Ishikawa (cell line): ENCODE data around the gene ZNF205.

ENCODE experiments used
- CEBPB ChIP-seq: IDR thresholded peaks from 2 replicates; pipeline ENCODE4 v1.6.1; 2012
- CREB1 ChIP-seq: IDR thresholded peaks from 2 replicates; pipeline ENCODE4 v1.6.1; 2012; ENCODE audit warnings: low read depth
- RAD21 ChIP-seq: IDR thresholded peaks from 2 replicates; pipeline ENCODE4 v1.6.1; 2012; ENCODE audit warnings: low read depth
- TAF1 ChIP-seq: IDR thresholded peaks from 2 replicates; pipeline ENCODE4 v1.6.1; 2012; ENCODE audit warnings: low read depth, mild to moderate bottlenecking
- TEAD4 ChIP-seq: IDR thresholded peaks from 2 replicates; pipeline ENCODE4 v1.6.1; 2012
- YY1 ChIP-seq: IDR thresholded peaks from 2 replicates; pipeline ENCODE4 v1.6.1; 2012; ENCODE audit warnings: low read depth
- TF ChIP-seq, protein P1 (sequence below): IDR thresholded peaks from 2 replicates; pipeline ENCODE4 v1.6.1; 2012; ENCODE audit warnings: low read depth, mild to moderate bottlenecking

- TF ChIP-seq TEAD4 = no peak
- no peak for TF ChIP-seq CEBPB
- no peak for TF ChIP-seq YY1
- no peak for TF ChIP-seq CREB1
- TF ChIP-seq RAD21 = no peak
- no peak for TF ChIP-seq TAF1
- TF ChIP-seq, protein P1, sequence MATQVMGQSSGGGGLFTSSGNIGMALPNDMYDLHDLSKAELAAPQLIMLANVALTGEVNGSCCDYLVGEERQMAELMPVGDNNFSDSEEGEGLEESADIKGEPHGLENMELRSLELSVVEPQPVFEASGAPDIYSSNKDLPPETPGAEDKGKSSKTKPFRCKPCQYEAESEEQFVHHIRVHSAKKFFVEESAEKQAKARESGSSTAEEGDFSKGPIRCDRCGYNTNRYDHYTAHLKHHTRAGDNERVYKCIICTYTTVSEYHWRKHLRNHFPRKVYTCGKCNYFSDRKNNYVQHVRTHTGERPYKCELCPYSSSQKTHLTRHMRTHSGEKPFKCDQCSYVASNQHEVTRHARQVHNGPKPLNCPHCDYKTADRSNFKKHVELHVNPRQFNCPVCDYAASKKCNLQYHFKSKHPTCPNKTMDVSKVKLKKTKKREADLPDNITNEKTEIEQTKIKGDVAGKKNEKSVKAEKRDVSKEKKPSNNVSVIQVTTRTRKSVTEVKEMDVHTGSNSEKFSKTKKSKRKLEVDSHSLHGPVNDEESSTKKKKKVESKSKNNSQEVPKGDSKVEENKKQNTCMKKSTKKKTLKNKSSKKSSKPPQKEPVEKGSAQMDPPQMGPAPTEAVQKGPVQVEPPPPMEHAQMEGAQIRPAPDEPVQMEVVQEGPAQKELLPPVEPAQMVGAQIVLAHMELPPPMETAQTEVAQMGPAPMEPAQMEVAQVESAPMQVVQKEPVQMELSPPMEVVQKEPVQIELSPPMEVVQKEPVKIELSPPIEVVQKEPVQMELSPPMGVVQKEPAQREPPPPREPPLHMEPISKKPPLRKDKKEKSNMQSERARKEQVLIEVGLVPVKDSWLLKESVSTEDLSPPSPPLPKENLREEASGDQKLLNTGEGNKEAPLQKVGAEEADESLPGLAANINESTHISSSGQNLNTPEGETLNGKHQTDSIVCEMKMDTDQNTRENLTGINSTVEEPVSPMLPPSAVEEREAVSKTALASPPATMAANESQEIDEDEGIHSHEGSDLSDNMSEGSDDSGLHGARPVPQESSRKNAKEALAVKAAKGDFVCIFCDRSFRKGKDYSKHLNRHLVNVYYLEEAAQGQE = no peak
These were observed 27.9 kb upstream of the ZNF205 start for GRCh38 chr16:3084491-3084890.
